KMS-11 (cell line): Measurements from ENCODE around the gene FBXW7.

Source experiments
- H2AFZ ChIP-seq: fragments of 200-600 bp; sonication (generic); 2 replicates; pipeline ENCODE4 v1.6.1; 2016; ENCODE audit warnings: antibody characterized with exemption, mixed run types, low read depth
- H3K27ac ChIP-seq: fragments of 200-600 bp; sonication (generic); 2 replicates; pipeline ENCODE4 v1.6.1; 2016; ENCODE audit warnings: mild to moderate bottlenecking, mixed run types
- H3K27me3 ChIP-seq: fragments of 200-600 bp; sonication (generic); 2 replicates; pipeline ENCODE4 v1.6.1; 2017; ENCODE audit warnings: mild to moderate bottlenecking, low read depth, mixed run types, moderate library complexity; ENCODE audit not compliant: insufficient read depth
- H3K36me3 ChIP-seq: fragments of 200-600 bp; sonication (generic); 2 replicates; pipeline ENCODE4 v1.6.1; 2017; ENCODE audit warnings: mild to moderate bottlenecking, mixed run types; ENCODE audit not compliant: insufficient read depth
- H3K4me1 ChIP-seq: fragments of 200-600 bp; sonication (generic); 2 replicates; pipeline ENCODE4 v1.6.1; 2016; ENCODE audit warnings: mild to moderate bottlenecking, low read depth, mixed run types; ENCODE audit not compliant: poor library complexity, severe bottlenecking
- H3K4me2 ChIP-seq: fragments of 200-600 bp; sonication (generic); 2 replicates; pipeline ENCODE4 v1.7.0; 2016; ENCODE audit warnings: mild to moderate bottlenecking, mixed run types
- H3K4me3 ChIP-seq: fragments of 200-600 bp; sonication (generic); IDR thresholded peaks from 2 replicates; pipeline ENCODE4 v1.6.1; 2017; ENCODE audit warnings: low read depth, low read length, mixed read lengths; ENCODE audit not compliant: insufficient read depth
- H3K79me2 ChIP-seq: fragments of 200-600 bp; sonication (generic); 2 replicates; pipeline ENCODE4 v1.6.1; 2016; ENCODE audit warnings: low read depth, mixed run types; ENCODE audit not compliant: insufficient read depth
- H3K9ac ChIP-seq: fragments of 200-600 bp; sonication (generic); 2 replicates; pipeline ENCODE4 v1.6.1; 2016; ENCODE audit warnings: mild to moderate bottlenecking, mixed run types
- H4K20me1 ChIP-seq: fragments of 200-600 bp; sonication (generic); 2 replicates; pipeline ENCODE4 v1.6.1; 2016; ENCODE audit warnings: mild to moderate bottlenecking, mixed run types; ENCODE audit not compliant: insufficient read depth
- TF ChIP-seq, protein P1 (sequence below): fragments of 200-600 bp; sonication (generic); conservative IDR thresholded peaks from 2 replicates; pipeline ENCODE4 v1.6.1; 2017; ENCODE audit warnings: low read depth, mild to moderate bottlenecking, antibody characterized with exemption, low read length, moderate library complexity, mixed read lengths

The FBXW7 gene

DNA sequence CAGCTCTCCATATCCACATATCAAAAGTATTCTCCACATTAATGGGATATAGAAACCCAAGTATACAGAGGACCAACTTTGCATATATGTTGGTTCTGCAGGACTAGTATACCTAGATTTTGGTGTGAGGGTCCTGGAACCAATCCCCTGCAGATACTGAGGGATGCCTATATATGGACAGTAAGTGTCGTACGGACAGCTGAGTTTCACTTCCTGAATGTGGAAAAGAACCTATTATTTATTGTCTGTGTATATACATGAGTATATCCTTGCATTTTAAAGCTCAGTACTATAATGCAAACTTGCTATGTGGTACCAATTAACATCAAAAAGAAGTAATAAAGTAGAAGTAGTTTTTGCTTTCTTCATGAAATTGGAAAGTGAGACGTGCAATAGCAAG lies 101.9 kb downstream of the FBXW7 start:
- Histone ChIP-seq H3K27ac (no peak overlapping the region), H3K4me2 (no peak overlapping the region)

DNA sequence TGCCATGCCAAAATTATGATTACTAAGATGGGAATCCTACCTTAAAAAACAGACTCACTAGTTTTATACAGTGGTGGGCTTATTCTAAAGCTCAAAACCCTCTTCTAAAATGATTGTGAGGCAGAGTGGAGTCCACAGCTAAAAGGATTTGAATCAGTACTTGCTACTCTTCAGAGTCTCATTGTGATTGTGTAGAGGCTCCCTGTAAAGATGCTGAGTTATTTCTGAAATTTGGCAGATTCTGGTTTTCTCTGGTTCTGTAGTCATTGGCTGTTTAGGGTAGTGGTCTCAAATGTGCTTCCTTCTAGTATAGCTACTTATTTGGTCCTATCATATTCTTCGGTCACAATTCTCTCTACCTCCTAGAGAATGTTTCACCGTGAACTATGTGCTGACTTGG lies 104.1 kb downstream of the FBXW7 start:
- TF ChIP-seq, protein P1, sequence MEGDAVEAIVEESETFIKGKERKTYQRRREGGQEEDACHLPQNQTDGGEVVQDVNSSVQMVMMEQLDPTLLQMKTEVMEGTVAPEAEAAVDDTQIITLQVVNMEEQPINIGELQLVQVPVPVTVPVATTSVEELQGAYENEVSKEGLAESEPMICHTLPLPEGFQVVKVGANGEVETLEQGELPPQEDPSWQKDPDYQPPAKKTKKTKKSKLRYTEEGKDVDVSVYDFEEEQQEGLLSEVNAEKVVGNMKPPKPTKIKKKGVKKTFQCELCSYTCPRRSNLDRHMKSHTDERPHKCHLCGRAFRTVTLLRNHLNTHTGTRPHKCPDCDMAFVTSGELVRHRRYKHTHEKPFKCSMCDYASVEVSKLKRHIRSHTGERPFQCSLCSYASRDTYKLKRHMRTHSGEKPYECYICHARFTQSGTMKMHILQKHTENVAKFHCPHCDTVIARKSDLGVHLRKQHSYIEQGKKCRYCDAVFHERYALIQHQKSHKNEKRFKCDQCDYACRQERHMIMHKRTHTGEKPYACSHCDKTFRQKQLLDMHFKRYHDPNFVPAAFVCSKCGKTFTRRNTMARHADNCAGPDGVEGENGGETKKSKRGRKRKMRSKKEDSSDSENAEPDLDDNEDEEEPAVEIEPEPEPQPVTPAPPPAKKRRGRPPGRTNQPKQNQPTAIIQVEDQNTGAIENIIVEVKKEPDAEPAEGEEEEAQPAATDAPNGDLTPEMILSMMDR, result no peak
- Histone ChIP-seq H3K4me2 (no peak overlapping the region), H3K4me3 (no peak overlapping the region), H2AFZ (no peak overlapping the region), H3K4me1 (no peaks in the 10 kb centered on the region), H3K27me3 (no peaks in the 10 kb centered on the region), H3K9ac (no peak overlapping the region), H3K27ac (no peak overlapping the region), H3K79me2 (no peaks in the 10 kb centered on the region; the same call in 1 of the 2 replicates), H3K36me3 (no peaks in the 10 kb centered on the region), H4K20me1 (no peaks in the 10 kb centered on the region)

More for the DNA sequence above, 101.9 kb downstream of the FBXW7 start:
- Histone ChIP-seq H3K4me1 (no peaks in the 10 kb centered on the region), H3K36me3 (no peaks in the 10 kb centered on the region), H3K79me2 (peaks cover 7% of the 10 kb centered on the region; the same call in 1 of the 2 replicates), H2AFZ (no peak overlapping the region), H3K27me3 (no peaks in the 10 kb centered on the region), H3K9ac (no peak overlapping the region), H3K4me3 (no peak overlapping the region), H4K20me1 (no peaks in the 10 kb centered on the region)
- TF ChIP-seq, protein P1, result no peak

DNA sequence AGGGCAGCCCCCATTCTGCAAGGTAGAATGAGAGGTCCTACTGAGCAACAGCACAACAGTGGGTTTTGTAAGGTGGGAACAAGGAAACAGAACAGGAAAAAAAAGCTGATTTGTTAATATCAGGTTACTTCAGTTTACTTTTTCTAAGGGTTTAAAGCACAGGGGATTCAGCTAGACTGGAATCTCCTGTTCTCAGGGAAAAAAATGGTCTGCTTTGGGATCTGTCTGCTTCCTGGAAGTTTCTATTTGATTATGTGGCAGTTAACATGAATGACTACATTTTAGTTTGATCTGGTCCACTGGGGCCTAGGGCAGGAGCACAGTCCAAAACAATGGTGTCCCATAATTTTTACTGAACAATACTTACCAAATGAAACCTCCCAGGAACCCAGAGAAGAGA lies 104.6 kb downstream of the FBXW7 start:
- Histone ChIP-seq H3K27ac (no peak overlapping the region), H3K79me2 (no peaks in the 10 kb centered on the region; the same call in 1 of the 2 replicates), H3K4me1 (no peaks in the 10 kb centered on the region), H3K4me2 (no peak overlapping the region), H3K36me3 (no peaks in the 10 kb centered on the region), H2AFZ (no peak overlapping the region), H3K4me3 (no peak overlapping the region), H3K27me3 (no peaks in the 10 kb centered on the region), H3K9ac (no peak overlapping the region), H4K20me1 (no peaks in the 10 kb centered on the region)
- TF ChIP-seq, protein P1, result no peak

DNA sequence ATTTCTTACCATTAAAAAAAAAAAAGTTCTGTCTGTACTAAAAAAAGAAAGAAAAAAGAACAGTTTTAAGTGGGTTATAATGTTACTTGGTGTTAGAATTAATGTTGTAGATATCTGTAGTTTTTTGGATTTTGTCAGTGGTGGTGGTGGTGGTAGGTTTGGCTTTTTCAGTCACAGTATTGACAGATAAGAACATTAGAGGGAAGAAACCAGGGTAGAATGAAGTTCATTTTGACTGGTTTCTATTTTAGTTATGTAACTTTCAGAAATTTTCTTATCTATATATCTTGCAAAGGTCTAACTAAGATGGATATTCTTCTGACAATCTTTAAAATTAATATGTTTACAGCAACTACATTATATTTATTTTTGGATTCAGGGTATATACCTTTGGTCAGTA lies 105.4 kb downstream of the FBXW7 start:
- Histone ChIP-seq H3K4me1 (no peaks in the 10 kb centered on the region), H2AFZ (no peak overlapping the region), H3K9ac (no peak overlapping the region), H3K4me3 (no peak overlapping the region), H3K27ac (no peak overlapping the region), H3K79me2 (no peaks in the 10 kb centered on the region; the same call in 1 of the 2 replicates), H3K27me3 (no peaks in the 10 kb centered on the region), H4K20me1 (no peaks in the 10 kb centered on the region), H3K4me2 (no peak overlapping the region), H3K36me3 (no peaks in the 10 kb centered on the region)
- TF ChIP-seq, protein P1, result no peak
